Kidney capillary endothelial cell (primary cell): ENCODE results near the gene NOL4L.

Experiments
- DNase-seq: peaks from one replicate; pipeline ENCODE4 v3.0.0-alpha.2; 2018; ENCODE audit warnings: low spot score

NOL4L gene

GRCh38 chr20:32456869-32457478 lies 128.2 kb downstream of the NOL4L start:
- DNase-seq: no peak

DNA sequence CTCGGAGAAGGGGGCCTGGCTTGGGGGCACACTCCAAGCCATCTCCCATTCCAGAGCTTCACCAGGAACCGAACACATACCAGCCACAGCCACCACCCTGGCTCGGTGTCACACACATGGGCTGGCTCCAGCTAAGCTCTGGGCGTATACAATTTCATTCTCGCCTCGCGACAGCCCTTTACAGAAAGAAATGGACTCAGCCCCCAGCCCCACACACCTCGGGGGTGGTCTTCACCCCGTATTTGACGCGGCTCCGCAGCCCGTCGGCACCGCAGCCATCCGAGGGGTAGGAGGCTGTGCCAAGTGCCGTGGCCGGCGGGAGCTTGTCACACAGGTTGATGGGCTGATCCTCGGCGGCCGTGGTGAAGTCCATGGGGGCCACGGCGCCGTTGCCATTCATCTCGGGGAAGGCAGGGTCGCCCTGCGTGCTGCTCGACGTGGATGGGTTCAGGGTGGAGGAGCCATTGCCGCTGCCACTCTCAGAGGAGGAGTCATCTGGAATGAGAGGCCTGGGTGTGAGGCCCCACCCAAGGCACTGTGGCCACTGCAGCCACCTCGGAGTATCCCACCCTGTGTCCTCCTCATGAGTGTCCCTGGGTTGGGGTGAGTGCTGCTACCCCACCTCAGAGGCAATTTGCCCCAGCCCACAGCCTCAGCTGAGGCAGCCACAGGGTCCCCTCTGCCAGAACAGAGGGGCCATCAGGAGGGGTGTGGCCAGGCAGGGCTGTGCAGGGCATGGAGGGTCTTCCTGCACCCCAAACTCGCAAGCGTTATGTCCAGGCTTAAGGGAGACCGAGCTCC lies 129.0 kb downstream of the NOL4L start:
- no peak for DNase-seq

DNA sequence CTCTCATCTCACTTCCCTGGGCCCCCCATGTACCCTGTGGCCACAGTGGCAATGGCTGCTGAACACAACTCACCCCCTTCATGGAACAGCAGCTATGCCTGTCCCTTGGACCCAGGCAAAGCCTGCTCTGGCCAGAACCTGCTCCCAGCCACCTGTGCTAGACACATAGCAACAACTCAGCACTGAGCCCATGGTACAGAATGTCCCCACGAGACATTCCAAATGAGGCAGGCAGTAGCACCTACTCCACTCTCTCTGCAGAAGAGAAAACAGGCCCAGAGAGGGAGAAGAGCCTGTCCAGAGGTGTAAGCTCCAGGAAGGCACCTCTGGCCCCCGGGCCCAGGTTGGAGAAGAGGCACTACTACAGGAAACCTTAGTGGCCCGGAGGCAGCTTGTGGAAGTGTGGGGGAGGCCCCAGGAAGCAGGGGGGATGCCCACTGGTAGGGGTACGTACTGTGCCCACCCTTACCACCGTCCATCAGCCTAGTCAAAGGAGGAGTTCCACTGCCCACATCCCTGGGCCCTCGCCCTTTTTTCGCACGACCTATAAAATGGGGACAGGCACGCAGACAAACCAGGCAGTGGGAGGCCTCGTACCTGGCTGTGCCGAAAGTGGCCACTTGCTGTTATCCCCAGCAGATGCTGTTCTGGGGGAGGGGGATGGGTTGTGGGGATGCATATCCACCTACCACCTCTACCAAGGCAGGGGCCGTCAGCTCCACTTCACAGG lies 129.8 kb downstream of the NOL4L start:
- DNase-seq: no peak

DNA sequence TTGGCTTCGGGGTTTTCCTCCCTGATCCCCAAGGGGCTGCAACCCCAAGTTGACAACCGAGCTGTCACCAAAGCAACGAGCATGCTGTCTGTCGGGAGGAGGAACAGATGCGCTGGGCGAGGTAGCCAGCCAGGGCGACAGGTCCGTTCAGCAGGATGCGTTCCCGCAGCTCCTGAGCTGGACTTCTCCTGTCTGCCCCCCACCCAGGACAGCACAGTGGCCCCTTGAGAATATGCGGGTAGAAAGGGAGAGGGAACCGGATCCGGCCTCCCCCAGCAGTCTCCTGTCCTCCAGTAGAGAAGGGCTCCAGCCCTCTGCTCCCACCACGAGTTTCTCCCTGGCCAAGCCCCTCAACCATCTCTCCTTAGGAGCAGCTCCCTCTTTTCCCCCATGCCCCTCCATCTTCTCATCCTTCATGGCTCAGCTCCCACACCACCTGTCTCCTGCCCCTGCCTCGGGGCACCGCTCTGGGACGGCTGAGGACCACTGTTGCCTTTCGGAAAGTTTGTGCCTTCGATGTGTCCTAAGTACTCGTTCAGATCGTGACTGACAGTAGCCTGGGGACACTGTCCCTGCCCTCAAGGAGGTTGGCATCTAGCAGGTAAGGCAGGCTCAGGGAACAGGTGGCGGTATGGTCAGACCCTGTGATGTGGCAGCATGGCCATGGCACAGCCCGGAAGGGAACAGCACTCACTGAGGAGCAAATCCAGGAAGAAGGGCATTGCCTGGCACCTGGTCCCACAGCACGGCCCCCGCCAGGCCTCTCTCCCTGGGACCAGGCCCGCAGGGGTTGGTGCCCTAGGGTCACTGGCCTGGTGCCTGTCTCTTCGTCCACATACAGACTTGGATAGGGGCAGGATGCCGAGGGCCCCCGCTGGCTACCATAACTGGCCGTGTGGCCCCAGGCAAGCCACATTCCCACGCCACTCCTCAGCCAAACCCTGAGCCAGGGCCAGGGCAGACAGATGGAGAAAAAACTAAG lies 130.7 kb downstream of the NOL4L start:
- DNase-seq: no peak

DNA sequence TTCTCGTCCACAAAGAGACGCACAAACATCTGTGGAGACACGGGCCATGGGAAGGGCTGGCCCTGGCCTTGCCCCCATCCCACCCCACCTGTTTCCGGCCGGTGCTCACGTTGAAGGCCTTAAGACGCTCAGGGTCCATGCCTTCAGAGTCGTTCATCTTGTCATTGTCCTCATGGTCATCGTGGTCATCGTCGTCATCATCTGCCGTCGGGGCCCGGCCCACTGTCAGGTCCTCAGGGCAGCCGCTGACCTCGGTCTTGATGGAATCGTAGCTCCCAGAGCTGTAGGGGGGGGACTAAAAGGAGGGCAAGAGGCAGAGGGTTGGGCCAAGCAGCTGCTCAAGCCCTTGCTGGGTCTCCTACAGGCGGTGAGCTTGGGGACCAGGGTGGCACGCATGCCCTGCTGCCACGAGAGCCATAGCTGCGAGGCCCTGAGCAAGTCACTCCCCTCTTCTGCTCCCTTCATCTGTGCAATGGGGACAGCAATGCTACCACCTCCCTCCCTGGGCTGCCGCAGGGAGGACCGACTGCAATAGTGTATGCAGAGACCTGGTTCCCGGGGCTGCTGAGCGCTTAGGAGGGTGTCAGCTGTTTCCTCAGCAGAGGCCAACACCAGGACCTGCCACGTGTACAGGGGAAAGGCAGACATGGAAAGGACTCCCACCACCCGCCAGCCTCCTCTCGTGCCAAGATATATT lies 131.5 kb downstream of the NOL4L start:
- no peak for DNase-seq

DNA sequence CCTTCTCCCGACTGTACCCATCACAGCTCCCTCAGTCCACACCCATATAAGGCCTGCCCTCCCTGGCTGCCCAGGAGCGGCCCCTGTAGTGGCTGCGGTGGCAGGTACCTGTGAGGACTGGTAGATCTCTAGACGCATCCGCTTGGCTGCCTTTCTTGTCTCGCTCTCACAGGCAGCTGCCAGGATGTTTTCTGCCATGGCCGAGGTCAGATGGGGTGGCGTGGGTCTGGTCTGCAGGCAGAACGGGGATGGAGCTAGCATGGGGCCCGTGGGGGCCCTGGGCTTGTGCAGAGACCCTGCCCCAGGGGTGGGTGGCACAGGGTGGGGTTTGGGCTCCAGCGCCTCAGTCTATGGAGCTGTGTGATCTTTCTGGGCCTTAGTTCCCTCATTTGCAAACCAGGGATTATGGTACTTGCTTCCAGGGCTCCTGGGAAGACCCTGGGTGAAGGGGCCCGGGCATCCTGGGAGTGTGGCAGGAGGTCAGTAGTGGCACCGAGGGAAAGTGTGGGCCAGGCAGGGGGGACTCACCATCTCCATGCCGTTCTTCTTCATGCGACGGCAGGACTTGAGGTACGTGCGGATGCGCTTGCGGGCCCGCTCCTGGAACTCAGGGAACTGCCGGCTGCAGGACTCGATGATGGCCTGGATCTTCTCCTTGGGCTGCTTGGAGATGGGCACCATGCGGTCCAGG lies 132.2 kb downstream of the NOL4L start:
- DNase-seq: no peak

DNA sequence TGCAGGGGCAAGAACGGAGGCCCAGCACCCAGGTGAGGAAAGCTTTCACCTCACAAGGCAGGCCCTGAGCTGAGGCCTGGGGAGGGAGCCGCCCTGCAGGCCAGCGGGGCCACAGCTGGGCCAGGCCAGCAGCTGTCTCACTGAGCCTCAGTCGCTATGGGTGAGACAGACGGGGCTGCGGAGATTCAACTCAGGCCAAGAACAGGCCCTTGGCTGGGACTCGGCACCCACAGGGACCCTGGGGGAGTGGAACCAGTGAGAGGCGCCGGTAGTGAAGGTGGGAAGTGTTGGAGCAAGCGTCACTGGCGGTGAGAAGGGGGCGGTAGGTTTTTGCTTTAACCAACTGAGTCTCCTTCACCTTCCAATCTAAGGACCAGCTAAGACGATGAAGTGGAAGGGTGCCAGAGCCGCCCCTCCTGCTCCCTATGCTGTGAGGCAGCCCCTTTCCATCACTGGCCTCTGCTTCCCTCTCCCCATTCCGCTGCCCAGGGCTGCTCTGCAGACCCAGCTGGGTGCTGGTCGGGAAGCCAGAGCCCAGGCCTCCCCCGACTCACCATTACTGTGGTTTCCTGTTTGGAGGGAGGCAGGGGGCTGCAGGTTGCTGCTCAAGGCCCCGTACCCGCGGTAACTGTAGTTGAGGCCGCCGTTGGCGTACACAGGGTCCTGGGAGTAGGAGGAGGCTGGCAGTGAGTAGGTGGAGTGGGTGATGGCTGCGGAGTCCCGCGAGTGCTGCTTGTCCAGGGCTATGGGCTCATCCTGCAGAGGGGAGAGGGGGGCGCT lies 133.3 kb downstream of the NOL4L start:
- no peak for DNase-seq

DNA sequence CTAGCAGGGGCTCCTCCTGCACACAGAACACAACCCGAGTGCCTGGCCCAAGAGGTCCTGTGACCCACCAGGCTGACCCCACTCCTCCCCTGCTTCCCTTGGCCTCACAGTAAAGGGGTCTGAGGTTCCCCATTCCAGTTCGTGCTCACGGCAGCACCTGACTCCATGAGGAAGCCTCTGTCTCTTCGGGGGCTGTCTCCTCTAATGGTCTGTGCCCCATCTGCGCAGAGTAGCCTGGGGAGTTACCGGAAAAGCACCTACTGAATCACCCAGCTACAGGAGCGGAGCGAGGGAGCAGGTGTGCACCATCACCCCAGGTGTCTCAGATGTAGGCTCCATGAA lies 133.8 kb downstream of the NOL4L start:
- DNase-seq: no peak

- DNase-seq: no peak
Observed at GRCh38 chr20:32450484-32451061, 134.6 kb downstream of the NOL4L start.

GRCh38 chr20:32449890-32450401 lies 135.2 kb downstream of the NOL4L start:
- DNase-seq: no peak

DNA sequence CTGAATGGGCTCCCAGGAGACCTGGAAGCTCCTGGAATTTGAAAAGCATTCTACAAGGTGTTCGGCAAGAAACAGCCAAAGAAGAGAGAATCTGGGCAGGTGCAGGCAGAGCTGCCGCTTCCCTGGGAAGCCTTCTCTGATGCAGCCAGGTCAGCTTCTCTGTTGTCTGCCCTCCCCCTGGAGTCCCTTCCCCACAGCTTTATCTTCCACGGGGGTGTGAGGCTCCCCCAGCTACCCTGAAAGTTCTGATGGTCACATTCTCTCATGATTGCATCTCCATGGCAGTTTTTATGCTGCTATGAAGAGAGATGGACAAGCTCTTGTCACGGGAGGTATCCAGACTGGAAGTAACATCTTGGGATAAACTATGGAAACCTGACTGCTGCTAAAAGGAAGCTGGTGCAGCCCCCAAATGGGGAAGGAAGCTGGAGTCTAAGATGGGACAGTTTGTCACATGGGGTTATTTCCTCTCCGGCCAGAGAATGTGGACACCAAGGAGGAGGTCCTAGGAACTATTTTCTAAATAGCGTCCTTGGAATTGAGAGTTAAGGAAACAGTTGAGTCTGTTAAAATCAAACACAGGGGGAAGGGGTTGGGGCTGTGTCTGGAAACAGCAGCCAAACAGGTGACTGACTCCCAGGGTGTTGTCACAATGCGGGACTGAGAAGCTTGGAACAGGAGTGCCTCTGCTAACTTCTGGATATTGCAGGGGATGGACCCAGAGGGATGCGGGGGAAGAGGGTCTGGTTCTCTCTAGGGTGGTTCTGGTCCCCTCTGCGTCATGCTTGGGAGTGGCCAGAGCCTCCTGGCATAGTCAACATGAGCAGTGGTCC lies 135.9 kb downstream of the NOL4L start:
- no peak for DNase-seq

- no peak for DNase-seq
Observed at GRCh38 chr20:32448306-32449056, 136.7 kb downstream of the NOL4L start.

DNA sequence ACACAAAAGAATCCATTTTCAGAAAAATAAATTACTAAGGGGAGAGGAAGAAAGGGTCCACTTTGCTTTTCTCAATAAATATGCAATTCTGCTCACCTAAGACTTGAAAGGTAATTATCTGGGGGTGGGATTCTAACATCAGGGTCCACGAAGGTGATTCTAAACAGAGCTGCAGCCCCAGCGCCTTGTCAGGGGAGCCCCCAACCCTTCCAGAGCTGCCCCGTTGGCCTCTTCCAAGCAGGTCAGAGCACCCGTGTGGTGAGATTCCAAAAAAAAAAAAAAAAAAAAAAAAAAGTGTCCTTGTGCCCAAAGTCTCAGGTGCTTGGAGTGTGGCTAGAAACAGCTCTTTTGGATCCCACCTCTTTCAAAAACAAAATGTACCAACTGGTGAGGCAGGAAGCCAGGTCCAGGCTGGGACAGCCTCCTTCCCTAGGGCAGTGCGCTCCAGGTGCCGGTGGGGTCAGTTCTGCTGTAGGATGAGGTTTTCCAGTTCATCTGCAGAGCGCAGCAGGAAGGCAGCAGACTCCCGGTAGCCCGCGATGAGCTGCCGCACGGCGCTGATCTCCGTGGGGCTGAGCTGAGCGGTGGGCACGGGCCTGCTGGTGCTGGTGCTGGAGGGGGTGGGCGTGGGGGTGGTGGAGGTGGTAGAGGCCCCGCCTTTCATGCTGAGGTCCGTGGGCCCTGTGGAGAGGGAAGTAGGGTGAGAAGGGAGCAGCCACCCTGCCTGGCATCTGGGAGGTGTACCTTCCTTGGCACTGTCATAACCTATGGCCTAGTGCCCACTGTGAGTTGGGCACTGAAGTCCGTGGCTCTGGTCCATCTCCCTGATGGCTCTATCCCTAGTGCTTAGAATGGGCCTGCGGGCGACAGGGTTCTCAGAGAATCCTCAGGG lies 137.8 kb downstream of the NOL4L start:
- no peak for DNase-seq

GRCh38 chr20:32446301-32447100 lies 138.6 kb downstream of the NOL4L start:
- no peak for DNase-seq

DNA sequence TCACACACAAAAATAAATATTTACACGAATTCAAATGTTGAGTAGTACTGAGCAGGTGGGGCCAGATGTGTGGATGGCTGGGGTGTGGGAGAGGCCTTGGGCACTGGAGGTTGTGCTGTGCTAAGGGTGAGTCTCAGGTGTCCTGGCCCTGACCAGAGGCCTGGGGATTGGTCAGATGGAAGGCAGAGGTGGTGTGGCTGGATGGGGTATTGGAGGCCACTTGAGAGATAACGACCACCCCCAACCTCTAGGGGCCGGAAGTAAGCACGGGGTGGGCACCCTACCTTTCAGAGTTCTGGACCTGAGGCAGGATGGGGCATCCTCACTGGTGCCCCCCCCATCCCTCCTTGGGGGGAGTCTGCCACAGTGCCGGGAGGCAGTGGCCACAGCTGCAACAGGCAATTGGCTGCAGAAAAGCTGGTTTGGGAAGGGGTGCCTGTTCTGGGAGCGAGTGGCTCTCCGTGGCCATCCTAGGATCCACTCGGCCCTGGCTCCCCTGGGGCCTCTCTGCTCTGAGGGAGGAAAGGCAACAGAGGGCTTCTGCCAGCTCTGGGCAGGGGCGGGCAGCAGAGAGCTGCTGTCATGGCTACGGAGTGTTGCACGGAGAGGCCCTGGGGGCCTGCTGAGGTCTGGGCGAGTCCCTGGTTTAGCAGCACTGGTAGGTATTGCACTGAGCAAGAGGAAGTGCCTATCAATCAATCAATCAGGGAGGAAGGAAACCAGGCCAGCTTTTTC lies 139.4 kb downstream of the NOL4L start:
- DNase-seq: no peak
